ENCODE measurements around the gene ZNF778. TPM values are rescaled to one million over a fixed set of nuclear protein-coding genes. Genes with fewer than 3 reads are reported as not detected.

The ZNF778 gene
- total and polyA plus RNA-seq, 10 of the 15 experiments (the other 5 are each of a cell fraction or from before 2014, with no cell fraction given): 0.20 to 9.7 (median 4.1) TPM

DNA sequence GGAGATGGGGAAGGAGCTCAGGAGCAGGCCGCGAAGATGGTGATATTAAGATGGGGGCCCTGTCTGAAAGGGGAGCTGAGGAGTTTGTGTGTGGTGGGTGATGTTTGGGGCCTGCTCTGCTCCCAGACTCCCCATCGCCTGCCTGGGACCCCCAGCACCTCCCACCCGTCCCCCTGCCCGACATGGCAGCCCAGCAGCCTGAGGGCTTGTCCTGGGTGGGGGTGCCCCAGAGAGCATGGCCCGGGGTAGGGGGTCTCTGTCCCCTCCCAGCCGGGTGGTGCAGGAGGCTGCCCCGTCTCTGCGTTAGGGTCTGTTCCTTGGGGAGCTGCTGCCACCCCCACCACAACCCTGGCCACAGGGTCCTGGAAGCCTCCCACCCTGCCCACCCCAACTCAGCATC is 40.8 kb upstream of the ZNF778 start:
- Histone ChIP-seq H3K9me3 (replicated peaks; ENCODE audit: control insufficient read depth, insufficient read depth, low read length) (no peaks in the 10 kb centered on the region), H2AFZ (ENCODE audit: control insufficient read depth, low read depth, low read length) (no peak overlapping the region), H3K27me3 (replicated peaks in 1 of 2; ENCODE audit: control insufficient read depth in 2 of 2, insufficient read depth in 2 of 2, low read length in 1 of 2) (no peaks in the 10 kb centered on the region; a peak in 1 of 4 replicates), H3K36me3 (ENCODE audit: control insufficient read depth in 2 of 2, insufficient read depth in 2 of 2, low read length in 1 of 2) (no peaks in the 10 kb centered on the region), H3K9ac (ENCODE audit: control insufficient read depth, insufficient read depth, low read length) (no peak overlapping the region), H3K4me1 (ENCODE audit: control insufficient read depth, insufficient read depth, low read length) (no peaks in the 10 kb centered on the region), H3K4me3 (no peak overlapping the region), H4K20me1 (ENCODE audit: control insufficient read depth, insufficient read depth) (no peaks in the 10 kb centered on the region; the same call in 1 of the 2 replicates), H3K4me2 (ENCODE audit: control insufficient read depth, insufficient read depth) (no peak overlapping the region), H3K79me2 (ENCODE audit: control insufficient read depth, insufficient read depth, low read length) (no peaks in the 10 kb centered on the region), H3K27ac (ENCODE audit: control insufficient read depth, insufficient read depth) (no peak overlapping the region)
- DNase-seq (ENCODE audit: low read depth, low spot score): no peak
- POLR2A ChIA-PET: no interaction called here
- SMC1A ChIA-PET (ENCODE audit: uncharacterized antibody, unreplicated experiment): no interaction called here
- no peak for ATAC-seq
- in situ Hi-C loops (cut with MboI) (no loop called here), intact Hi-C loops (cut with micrococcal nuclease; ENCODE audit: unreplicated experiment) (no loop called here)
- FAIRE-seq: no peak
- 51% methylated on average over 9 of the region's 9 CpGs for WGBS (ENCODE audit: insufficient coverage, insufficient replicate concordance, low lambda C conversion rate, missing lambda C conversion rate)
- CTCF ChIA-PET: interaction anchor here (1.5 kb wide), 1 partner anchor 9 kb away, joined by 6 read pairs; no protein-coding TSS in a partner anchor
- RAD21 ChIA-PET (ENCODE audit: unreplicated experiment): no interaction called here
- BruUV-seq (replicated peaks): no TSS peak
- no peak for TF ChIP-seq ZNF217 (IDR thresholded peaks at IDR 0.05)
- no peak for TF ChIP-seq GABPA (IDR thresholded peaks at IDR 0.05; ENCODE audit: low read depth)
- TF ChIP-seq, protein P1, sequence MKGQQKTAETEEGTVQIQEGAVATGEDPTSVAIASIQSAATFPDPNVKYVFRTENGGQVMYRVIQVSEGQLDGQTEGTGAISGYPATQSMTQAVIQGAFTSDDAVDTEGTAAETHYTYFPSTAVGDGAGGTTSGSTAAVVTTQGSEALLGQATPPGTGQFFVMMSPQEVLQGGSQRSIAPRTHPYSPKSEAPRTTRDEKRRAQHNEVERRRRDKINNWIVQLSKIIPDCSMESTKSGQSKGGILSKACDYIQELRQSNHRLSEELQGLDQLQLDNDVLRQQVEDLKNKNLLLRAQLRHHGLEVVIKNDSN (IDR thresholded peaks at IDR 0.05; ENCODE audit: borderline replicate concordance, extremely low read length, insufficient read depth, low read depth, low read length): no peak
- TF ChIP-seq MEF2B (IDR thresholded peaks at IDR 0.05; ENCODE audit: partially characterized antibody, poor library complexity, severe bottlenecking): no peak
- TF ChIP-seq, protein P2, sequence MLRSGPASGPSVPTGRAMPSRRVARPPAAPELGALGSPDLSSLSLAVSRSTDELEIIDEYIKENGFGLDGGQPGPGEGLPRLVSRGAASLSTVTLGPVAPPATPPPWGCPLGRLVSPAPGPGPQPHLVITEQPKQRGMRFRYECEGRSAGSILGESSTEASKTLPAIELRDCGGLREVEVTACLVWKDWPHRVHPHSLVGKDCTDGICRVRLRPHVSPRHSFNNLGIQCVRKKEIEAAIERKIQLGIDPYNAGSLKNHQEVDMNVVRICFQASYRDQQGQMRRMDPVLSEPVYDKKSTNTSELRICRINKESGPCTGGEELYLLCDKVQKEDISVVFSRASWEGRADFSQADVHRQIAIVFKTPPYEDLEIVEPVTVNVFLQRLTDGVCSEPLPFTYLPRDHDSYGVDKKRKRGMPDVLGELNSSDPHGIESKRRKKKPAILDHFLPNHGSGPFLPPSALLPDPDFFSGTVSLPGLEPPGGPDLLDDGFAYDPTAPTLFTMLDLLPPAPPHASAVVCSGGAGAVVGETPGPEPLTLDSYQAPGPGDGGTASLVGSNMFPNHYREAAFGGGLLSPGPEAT (IDR thresholded peaks at IDR 0.05; ENCODE audit: low read depth): no peak
- TF ChIP-seq, protein P3, sequence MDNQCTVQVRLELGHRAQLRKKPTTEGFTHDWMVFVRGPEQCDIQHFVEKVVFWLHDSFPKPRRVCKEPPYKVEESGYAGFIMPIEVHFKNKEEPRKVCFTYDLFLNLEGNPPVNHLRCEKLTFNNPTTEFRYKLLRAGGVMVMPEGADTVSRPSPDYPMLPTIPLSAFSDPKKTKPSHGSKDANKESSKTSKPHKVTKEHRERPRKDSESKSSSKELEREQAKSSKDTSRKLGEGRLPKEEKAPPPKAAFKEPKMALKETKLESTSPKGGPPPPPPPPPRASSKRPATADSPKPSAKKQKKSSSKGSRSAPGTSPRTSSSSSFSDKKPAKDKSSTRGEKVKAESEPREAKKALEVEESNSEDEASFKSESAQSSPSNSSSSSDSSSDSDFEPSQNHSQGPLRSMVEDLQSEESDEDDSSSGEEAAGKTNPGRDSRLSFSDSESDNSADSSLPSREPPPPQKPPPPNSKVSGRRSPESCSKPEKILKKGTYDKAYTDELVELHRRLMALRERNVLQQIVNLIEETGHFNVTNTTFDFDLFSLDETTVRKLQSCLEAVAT (IDR thresholded peaks at IDR 0.05): no peak
- no peak for TF ChIP-seq SPI1 (IDR thresholded peaks at IDR 0.05; ENCODE audit: borderline replicate concordance, insufficient read depth, low read depth, low read length)
- TF ChIP-seq ZBED1 (IDR thresholded peaks at IDR 0.05; ENCODE audit: borderline replicate concordance): no peak
- TF ChIP-seq SUPT20H (IDR thresholded peaks at IDR 0.05; ENCODE audit: borderline replicate concordance, control insufficient read depth, low read depth, low read length): no peak
- no peak for TF ChIP-seq JUND (IDR thresholded peaks at IDR 0.05; ENCODE audit: low read depth, low read length)
- TF ChIP-seq POLR2AphosphoS5 (IDR thresholded peaks at IDR 0.05; ENCODE audit: low read length): no peak
- no peak for TF ChIP-seq SREBF2 (IDR thresholded peaks at IDR 0.05; ENCODE audit: low read length)
- TF ChIP-seq, protein P4, sequence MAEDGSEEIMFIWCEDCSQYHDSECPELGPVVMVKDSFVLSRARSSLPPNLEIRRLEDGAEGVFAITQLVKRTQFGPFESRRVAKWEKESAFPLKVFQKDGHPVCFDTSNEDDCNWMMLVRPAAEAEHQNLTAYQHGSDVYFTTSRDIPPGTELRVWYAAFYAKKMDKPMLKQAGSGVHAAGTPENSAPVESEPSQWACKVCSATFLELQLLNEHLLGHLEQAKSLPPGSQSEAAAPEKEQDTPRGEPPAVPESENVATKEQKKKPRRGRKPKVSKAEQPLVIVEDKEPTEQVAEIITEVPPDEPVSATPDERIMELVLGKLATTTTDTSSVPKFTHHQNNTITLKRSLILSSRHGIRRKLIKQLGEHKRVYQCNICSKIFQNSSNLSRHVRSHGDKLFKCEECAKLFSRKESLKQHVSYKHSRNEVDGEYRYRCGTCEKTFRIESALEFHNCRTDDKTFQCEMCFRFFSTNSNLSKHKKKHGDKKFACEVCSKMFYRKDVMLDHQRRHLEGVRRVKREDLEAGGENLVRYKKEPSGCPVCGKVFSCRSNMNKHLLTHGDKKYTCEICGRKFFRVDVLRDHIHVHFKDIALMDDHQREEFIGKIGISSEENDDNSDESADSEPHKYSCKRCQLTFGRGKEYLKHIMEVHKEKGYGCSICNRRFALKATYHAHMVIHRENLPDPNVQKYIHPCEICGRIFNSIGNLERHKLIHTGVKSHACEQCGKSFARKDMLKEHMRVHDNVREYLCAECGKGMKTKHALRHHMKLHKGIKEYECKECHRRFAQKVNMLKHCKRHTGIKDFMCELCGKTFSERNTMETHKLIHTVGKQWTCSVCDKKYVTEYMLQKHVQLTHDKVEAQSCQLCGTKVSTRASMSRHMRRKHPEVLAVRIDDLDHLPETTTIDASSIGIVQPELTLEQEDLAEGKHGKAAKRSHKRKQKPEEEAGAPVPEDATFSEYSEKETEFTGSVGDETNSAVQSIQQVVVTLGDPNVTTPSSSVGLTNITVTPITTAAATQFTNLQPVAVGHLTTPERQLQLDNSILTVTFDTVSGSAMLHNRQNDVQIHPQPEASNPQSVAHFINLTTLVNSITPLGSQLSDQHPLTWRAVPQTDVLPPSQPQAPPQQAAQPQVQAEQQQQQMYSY (CRISPR knock-in tag; IDR thresholded peaks at IDR 0.05): no peak
- TF ChIP-seq NFIC (IDR thresholded peaks at IDR 0.05; ENCODE audit: low read depth, low read length): no peak
- no peak for TF ChIP-seq EED (IDR thresholded peaks at IDR 0.05; ENCODE audit: low read depth)
- TF ChIP-seq RBBP5 (conservative IDR thresholded peaks at IDR 0.05): no peak

Data from GM12878 (cell line).